Measurements from ENCODE around the gene WWTR1. TPM values are rescaled to one million over a fixed set of nuclear protein-coding genes. Genes with fewer than 3 reads are reported as not detected.

WWTR1 gene
- total RNA-seq, 4 donors from 2014 or later, result 11.3 to 30.7 (median 17.6) TPM

DNA sequence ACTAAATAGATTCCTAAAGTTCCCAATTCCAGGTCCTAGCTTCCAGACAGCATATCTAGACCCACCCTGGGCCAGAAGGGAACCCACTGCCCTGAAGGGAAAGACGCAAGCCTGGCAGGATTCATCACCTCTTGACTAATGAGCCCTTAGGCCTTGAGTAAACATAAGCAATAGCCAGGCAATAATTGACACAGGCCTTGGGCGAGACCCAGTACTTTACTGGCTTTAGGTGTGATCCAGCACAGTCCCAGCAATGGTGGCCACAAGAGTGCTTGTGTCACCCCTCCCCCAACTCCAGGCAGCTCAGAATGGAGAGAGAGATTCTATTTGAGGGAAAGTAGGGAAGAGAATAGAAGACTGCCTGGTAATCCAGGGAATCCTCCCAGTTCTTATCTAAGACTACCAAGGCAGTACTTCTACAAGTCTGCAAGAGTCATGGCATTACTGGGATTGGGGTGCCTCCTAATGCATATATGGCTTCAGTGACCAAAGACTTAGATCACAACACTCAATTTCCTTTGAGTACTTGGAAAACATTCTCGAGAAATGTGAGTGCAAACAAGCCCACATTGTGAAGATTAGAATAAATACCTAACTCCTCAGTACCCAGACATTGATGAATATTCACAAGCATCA lies 30.4 kb upstream of the WWTR1 start:
- in situ Hi-C loops (cut with MboI; ENCODE audit: low sequenced_read_pairs in 4 of 4) (no loop called here), intact Hi-C loops (cut with DNase I; ENCODE audit: low total_unique reads) (no loop called here)
- Histone ChIP-seq H3K4me1 (no peaks in the 10 kb centered on the region), H3K27me3 (no peaks in the 10 kb centered on the region), H3K36me3 (no peaks in the 10 kb centered on the region), H3K27ac (no peak overlapping the region), H3K4me3 (no peak overlapping the region), H3K9me3 (no peaks in the 10 kb centered on the region)
- no peak for ATAC-seq
- TF ChIP-seq, protein P1, sequence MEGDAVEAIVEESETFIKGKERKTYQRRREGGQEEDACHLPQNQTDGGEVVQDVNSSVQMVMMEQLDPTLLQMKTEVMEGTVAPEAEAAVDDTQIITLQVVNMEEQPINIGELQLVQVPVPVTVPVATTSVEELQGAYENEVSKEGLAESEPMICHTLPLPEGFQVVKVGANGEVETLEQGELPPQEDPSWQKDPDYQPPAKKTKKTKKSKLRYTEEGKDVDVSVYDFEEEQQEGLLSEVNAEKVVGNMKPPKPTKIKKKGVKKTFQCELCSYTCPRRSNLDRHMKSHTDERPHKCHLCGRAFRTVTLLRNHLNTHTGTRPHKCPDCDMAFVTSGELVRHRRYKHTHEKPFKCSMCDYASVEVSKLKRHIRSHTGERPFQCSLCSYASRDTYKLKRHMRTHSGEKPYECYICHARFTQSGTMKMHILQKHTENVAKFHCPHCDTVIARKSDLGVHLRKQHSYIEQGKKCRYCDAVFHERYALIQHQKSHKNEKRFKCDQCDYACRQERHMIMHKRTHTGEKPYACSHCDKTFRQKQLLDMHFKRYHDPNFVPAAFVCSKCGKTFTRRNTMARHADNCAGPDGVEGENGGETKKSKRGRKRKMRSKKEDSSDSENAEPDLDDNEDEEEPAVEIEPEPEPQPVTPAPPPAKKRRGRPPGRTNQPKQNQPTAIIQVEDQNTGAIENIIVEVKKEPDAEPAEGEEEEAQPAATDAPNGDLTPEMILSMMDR (IDR thresholded peaks at IDR 0.05 in 4 of 5, conservative IDR thresholded peaks at IDR 0.05 in 1 of 5), result no peak
- TF ChIP-seq POLR2A (IDR thresholded peaks at IDR 0.05), result no peak
- no peak for DNase-seq

DNA sequence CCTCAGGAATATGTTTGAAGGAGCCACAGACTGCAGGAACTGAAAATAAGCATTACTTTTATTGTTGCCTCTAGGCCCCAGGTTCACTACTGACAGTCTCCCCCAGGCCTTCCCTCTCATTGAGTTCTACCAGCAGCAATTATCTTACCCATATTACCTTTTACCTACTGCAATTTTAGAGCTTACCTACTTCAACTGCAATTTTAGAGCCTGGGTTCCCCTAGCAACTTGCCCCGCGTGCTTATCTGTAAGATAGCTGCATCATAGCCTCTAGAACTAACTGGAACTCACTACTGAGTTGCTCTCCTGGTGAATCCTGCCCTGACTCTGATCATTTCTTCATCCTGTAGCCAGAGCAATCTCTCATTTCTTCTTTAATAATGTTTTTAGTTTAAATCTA lies 29.2 kb upstream of the WWTR1 start:
- TF ChIP-seq, protein P1 (IDR thresholded peaks at IDR 0.05 in 4 of 5, conservative IDR thresholded peaks at IDR 0.05 in 1 of 5), result no peak
- no peak for TF ChIP-seq POLR2A (IDR thresholded peaks at IDR 0.05)
- intact Hi-C loops (cut with DNase I; ENCODE audit: low total_unique reads), result no loop called here
- H3K27ac ChIP-seq, result no peak overlapping the region
- DNase-seq (no peak), ATAC-seq (no peak)
- H3K4me1 ChIP-seq, result no peaks in the 10 kb centered on the region
- in situ Hi-C loops (cut with MboI; ENCODE audit: low sequenced_read_pairs in 4 of 4), result no loop called here
- H3K9me3 ChIP-seq, result no peaks in the 10 kb centered on the region
- H3K4me3 ChIP-seq, result no peak overlapping the region
- H3K36me3 ChIP-seq, result no peaks in the 10 kb centered on the region
- no peaks in the 10 kb centered on the region for H3K27me3 ChIP-seq

DNA sequence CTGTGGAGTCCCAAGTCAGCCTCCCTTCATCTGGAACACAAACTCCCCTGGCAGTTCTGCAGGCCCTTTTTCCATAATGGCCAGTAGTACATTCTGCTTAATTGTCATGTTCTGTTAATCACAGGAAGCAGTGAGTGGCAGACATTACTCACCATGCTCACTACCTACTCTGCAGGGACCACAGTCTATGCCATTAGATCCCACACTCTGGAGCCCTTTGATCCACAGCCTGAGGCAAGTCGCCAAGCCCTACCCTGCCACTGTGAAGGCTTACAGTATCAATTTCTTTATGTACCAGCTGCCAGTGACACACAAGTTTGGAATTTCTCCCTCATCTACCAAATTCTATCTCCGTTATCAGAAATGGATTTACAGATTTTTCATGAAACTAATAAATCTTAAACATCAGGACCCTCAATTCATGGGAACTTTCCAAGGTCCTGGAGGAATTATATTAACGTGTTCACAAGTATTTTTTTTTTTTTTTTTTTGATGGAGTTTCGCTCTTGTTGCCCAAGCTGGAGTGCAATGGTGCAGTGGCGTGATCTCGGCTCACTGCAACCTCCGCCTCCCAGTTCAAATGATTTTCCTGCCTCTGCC lies 20.6 kb upstream of the WWTR1 start:
- H3K27ac ChIP-seq, result no peak overlapping the region
- H3K4me1 ChIP-seq, result no peaks in the 10 kb centered on the region
- TF ChIP-seq, protein P1 (IDR thresholded peaks at IDR 0.05 in 4 of 5, conservative IDR thresholded peaks at IDR 0.05 in 1 of 5), result no peak
- no peak for TF ChIP-seq POLR2A (IDR thresholded peaks at IDR 0.05)
- no peak for ATAC-seq
- H3K27me3 ChIP-seq, result no peaks in the 10 kb centered on the region
- no peak for DNase-seq
- no peaks in the 10 kb centered on the region for H3K9me3 ChIP-seq
- intact Hi-C loops (cut with DNase I; ENCODE audit: low total_unique reads) (no loop called here), in situ Hi-C loops (cut with MboI; ENCODE audit: low sequenced_read_pairs in 4 of 4) (no loop called here)
- H3K36me3 ChIP-seq, result no peaks in the 10 kb centered on the region
- no peak overlapping the region for H3K4me3 ChIP-seq

DNA sequence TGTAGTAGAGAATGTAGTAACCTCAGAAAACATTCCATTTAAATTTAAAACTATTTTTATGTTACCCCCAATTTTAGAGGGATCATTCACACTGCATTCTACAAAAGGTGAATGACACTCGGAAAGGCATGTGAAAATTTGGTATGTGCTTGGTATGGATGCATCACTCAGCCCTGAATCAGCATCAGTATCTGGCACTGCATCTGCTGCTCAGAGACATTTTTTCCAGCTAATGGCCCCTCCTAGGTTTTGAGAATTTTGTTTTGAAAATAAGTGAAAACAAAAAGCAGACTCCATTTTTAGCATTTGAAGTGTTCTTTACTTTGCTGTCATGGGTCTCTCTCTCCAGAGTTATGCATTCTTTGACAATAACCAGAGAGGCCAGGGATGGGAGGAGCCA lies 15.6 kb upstream of the WWTR1 start:
- no peaks in the 10 kb centered on the region for H3K9me3 ChIP-seq
- H3K4me1 ChIP-seq, result no peaks in the 10 kb centered on the region
- no peaks in the 10 kb centered on the region for H3K27me3 ChIP-seq
- ATAC-seq (no peak), DNase-seq (no peak)
- no peaks in the 10 kb centered on the region for H3K36me3 ChIP-seq
- intact Hi-C loops (cut with DNase I; ENCODE audit: low total_unique reads), result no loop called here
- H3K27ac ChIP-seq, result no peak overlapping the region
- no peak overlapping the region for H3K4me3 ChIP-seq
- in situ Hi-C loops (cut with MboI; ENCODE audit: low sequenced_read_pairs in 4 of 4), result no loop called here
- no peak for TF ChIP-seq POLR2A (IDR thresholded peaks at IDR 0.05)
- TF ChIP-seq, protein P1 (IDR thresholded peaks at IDR 0.05 in 4 of 5, conservative IDR thresholded peaks at IDR 0.05 in 1 of 5), result no peak
